Suprapubic skin (tissue), 4 donors: Measurements from ENCODE around the gene FOXR2.

Experiments
- EP300 ChIP-seq: sonication (generic); formaldehyde crosslinking; IDR thresholded peaks from one replicate; pipeline ENCODE4 v1.6.1; 2017; ENCODE audit warnings: antibody characterized with exemption
- POLR2A ChIP-seq, 2 donors: fragments of 450-650 bp; IDR thresholded peaks; one replicate each; pipeline ENCODE4 v1.6.1; 2017; ENCODE audit warnings: antibody characterized with exemption in 2 of 2, mild to moderate bottlenecking in 2 of 2, moderate library complexity in 2 of 2
- POLR2AphosphoS5 ChIP-seq, 3 donors: sonication (generic); formaldehyde crosslinking; IDR thresholded peaks; one replicate each; pipeline ENCODE4 v1.6.1; 2017; ENCODE audit warnings: antibody characterized with exemption in 3 of 3
- TF ChIP-seq, protein P1 (sequence below), 2 donors: fragments of 200-600 bp in 1 of 2; fragments of 450-650 bp in 1 of 2; sonication (generic) in 1 of 2; IDR thresholded peaks; one replicate each; pipeline ENCODE4 v1.5.1; 2016 to 2019; ENCODE audit warnings: antibody characterized with exemption in 2 of 2, mild to moderate bottlenecking in 1 of 2, moderate library complexity in 1 of 2

- TF ChIP-seq, protein P1, sequence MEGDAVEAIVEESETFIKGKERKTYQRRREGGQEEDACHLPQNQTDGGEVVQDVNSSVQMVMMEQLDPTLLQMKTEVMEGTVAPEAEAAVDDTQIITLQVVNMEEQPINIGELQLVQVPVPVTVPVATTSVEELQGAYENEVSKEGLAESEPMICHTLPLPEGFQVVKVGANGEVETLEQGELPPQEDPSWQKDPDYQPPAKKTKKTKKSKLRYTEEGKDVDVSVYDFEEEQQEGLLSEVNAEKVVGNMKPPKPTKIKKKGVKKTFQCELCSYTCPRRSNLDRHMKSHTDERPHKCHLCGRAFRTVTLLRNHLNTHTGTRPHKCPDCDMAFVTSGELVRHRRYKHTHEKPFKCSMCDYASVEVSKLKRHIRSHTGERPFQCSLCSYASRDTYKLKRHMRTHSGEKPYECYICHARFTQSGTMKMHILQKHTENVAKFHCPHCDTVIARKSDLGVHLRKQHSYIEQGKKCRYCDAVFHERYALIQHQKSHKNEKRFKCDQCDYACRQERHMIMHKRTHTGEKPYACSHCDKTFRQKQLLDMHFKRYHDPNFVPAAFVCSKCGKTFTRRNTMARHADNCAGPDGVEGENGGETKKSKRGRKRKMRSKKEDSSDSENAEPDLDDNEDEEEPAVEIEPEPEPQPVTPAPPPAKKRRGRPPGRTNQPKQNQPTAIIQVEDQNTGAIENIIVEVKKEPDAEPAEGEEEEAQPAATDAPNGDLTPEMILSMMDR (IDR thresholded peaks at IDR 0.05), result no peak
- TF ChIP-seq POLR2A (IDR thresholded peaks at IDR 0.05), result no peak
- TF ChIP-seq POLR2AphosphoS5 (IDR thresholded peaks at IDR 0.05), result no peak
- TF ChIP-seq EP300, result no peak
These were observed 44.9 kb downstream of the FOXR2 start for GRCh38 chrX:55668084-55668483.
